Stomach (tissue), 9 donors: ENCODE data around the gene NUTF2. TPM values are rescaled to one million over a fixed set of nuclear protein-coding genes. Genes with fewer than 3 reads are reported as not detected.
"Not testable (repeated sequence)": the region's sequence is repeated elsewhere in the genome, so short reads cannot be mapped to it uniquely, and the experiment has no call there.

ENCODE experiments used
- DNase-seq, 2 donors: peaks; one replicate each; pipeline versions ENCODE4 v3.0.0 to v3.0.0-alpha.2; 2013 to 2019
- H3K27ac ChIP-seq, 5 donors: fragments of 200-600 bp in 4 of 5; sonication (generic) in 4 of 5; one replicate each; pipeline ENCODE4 v1.5.1; 2013 to 2019; ENCODE audit warnings: mild to moderate bottlenecking in 1 of 5, moderate library complexity in 1 of 5
- H3K27me3 ChIP-seq, 3 donors: fragments of 200-600 bp; sonication (generic); one replicate each; pipeline ENCODE4 v1.5.1; 2017 to 2019; ENCODE audit warnings: mixed run types in 1 of 3
- H3K36me3 ChIP-seq, 4 donors: fragments of 200-600 bp; sonication (generic); 1 replicate in 3 of 4; 2 replicates in 1 of 4; pipeline ENCODE4 v1.5.1; 2016 to 2019
- H3K4me1 ChIP-seq, 4 donors: fragments of 200-600 bp; sonication (generic); one replicate each; pipeline ENCODE4 v1.5.1; 2016 to 2019
- H3K4me3 ChIP-seq, 4 donors: fragments of 200-600 bp; sonication (generic) in 3 of 4; one replicate each; pipeline ENCODE4 v1.5.1; 2016 to 2019; ENCODE audit warnings: mild to moderate bottlenecking in 1 of 4
- H3K9me3 ChIP-seq, 4 donors: fragments of 200-600 bp; sonication (generic); one replicate each; pipeline ENCODE4 v1.5.1; 2016 to 2019
- EP300 ChIP-seq: sonication (generic); formaldehyde crosslinking; IDR thresholded peaks from one replicate; pipeline ENCODE4 v1.6.1; 2017; ENCODE audit warnings: antibody characterized with exemption
- POLR2A ChIP-seq, 4 donors: fragments of 450-650 bp; IDR thresholded peaks; one replicate each; pipeline ENCODE4 v1.6.1; 2016; ENCODE audit warnings: antibody characterized with exemption in 4 of 4, control low read depth in 2 of 4, mild to moderate bottlenecking in 1 of 4, moderate library complexity in 1 of 4
- POLR2AphosphoS5 ChIP-seq, 3 donors: sonication (generic); formaldehyde crosslinking; IDR thresholded peaks; one replicate each; pipeline ENCODE4 v1.6.1; 2016; ENCODE audit warnings: antibody characterized with exemption in 3 of 3
- WGBS, 5 donors: extraction: QIAGEN DNeasy Blood & Tissue Kit in 3 of 5; methylation state at CpG; one replicate each; pipeline versions ENCODE4 v1.1.5 to v1.1.7; 2013 to 2018; 5-methylcytosine and 5-hydroxymethylcytosine counted together
- intact Hi-C: fragments of 100-400 bp; cut with DNase I; formaldehyde crosslinking; loops from one replicate; pipeline ENCODE4 v1.15.1; 2023; ENCODE audit warnings: low total_unique reads
- polyA plus RNA-seq, 3 donors: library from polyadenylated mRNA; stranded (reverse); fragments of 200-250 nt; gene quantifications; one replicate each; pipeline ENCODE4 v1.2.3, GENCODE V29; 2013
- total RNA-seq, 5 donors: library from RNA; depleted of rRNA; stranded (reverse); fragments of >200 nt; gene quantifications; one replicate each; pipeline versions ENCODE4 v1.1.0 to v1.2.3, GENCODE V29; 2014 to 2016
- TF ChIP-seq, protein P1 (sequence below), 7 experiments: fragments of 450-650 bp in 4 of 7; fragments of 200-600 bp in 3 of 7; sonication (generic) in 3 of 7; IDR thresholded peaks; one replicate each; pipeline ENCODE4 v1.5.1; 2016 to 2019; ENCODE audit warnings: antibody characterized with exemption in 7 of 7, control low read depth in 2 of 7, mild to moderate bottlenecking in 1 of 7
- donor health status: healthy with polysubstance abuse.
- donor health status: Bipolar disorder and iron deficiency.
- donor health status: healthy.

The NUTF2 gene
- total and polyA plus RNA-seq, 8 donors = 9.3 to 125 (median 60.5) TPM

DNA sequence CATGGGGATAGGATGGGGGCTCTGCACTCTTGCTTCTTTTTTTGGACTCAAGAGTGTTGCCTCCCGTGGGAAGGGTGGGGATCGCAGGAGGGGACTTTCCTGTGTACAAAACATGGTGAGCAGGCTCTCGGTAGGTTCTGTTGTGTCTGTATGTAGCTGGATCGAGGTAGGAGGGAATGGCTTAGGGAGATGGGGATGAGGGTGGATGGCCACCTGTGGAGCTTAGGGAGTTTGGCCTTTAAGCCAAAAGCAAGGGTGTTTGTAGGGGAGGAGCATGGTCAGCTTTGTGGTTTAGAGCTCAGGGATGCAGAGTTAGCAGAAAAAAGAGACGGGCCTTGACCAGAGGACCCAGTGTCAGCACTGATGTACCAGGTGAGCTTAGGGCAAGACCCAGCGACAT is 15.1 kb downstream of the NUTF2 start:
- H3K9me3 ChIP-seq = no peaks in the 10 kb centered on the region
- 80 to 89% (median 89%) methylated on average over 6 of the region's 6 CpGs for WGBS, 5 donors
- H3K4me1 ChIP-seq = peaks cover 41 to 68% (median 50%) of the 10 kb centered on the region in 4 donors
- H3K27ac ChIP-seq = peak overlapping the region in 3 of 5 donors; percentile 72 to 78 (median 77)
- TF ChIP-seq POLR2A (IDR thresholded peaks at IDR 0.05) (no peak), POLR2AphosphoS5 (IDR thresholded peaks at IDR 0.05) (no peak), EP300 (no peak)
- TF ChIP-seq, protein P1, sequence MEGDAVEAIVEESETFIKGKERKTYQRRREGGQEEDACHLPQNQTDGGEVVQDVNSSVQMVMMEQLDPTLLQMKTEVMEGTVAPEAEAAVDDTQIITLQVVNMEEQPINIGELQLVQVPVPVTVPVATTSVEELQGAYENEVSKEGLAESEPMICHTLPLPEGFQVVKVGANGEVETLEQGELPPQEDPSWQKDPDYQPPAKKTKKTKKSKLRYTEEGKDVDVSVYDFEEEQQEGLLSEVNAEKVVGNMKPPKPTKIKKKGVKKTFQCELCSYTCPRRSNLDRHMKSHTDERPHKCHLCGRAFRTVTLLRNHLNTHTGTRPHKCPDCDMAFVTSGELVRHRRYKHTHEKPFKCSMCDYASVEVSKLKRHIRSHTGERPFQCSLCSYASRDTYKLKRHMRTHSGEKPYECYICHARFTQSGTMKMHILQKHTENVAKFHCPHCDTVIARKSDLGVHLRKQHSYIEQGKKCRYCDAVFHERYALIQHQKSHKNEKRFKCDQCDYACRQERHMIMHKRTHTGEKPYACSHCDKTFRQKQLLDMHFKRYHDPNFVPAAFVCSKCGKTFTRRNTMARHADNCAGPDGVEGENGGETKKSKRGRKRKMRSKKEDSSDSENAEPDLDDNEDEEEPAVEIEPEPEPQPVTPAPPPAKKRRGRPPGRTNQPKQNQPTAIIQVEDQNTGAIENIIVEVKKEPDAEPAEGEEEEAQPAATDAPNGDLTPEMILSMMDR (IDR thresholded peaks at IDR 0.05) = no peak
- no peaks in the 10 kb centered on the region for H3K27me3 ChIP-seq
- no peak for DNase-seq
- intact Hi-C loops = no loop called here
- H3K36me3 ChIP-seq = peaks cover 14 to 31% (median 27%) of the 10 kb centered on the region in 4 donors
- H3K4me3 ChIP-seq = no peak overlapping the region

DNA sequence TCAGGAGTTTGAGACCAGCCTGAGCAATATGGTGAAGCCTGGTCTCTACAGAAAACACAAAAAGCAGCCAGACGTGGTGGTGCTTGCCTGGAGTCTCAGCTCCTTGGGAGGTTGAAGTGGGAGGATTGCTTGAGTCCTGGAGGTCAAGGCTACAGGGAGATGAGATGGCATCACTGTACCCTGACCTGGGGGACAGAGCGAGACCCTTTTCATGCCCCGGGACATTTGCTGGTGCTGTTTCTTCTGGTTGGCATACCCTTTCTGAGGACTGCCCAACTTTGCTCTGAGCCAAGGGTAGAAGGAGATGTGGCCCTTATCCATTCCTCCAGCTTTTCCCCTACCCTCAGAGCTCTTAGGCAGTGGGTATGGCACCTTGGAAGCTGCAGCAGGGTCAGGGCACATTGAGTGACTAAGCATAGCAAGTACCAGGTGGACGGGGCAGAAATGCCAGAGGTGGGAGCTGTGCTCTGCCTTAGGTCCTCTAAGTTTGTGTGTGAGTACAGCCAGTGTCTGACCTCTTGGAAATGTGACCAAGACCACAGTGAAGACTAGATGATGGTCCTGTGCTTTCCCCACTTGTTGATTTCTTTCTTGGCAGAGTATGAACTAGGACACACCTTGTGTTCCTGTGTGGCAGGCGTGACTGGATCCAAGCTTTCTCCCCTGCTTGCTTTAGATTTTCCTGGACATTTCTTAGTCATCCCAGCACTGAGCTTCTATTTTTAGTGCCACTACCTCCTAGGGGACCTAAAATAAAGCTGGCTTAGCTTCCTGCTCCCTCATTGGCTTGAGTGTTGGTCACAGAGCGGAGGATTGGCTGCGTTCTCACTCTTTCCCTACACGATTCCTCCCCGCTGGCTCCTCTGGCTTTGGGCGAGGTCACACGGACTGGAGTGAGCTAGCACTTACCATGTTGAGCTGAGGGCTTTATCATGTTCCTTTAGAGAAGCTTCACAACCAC is 16.2 kb downstream of the NUTF2 start:
- WGBS, 5 donors = 66 to 78% (median 74%) methylated on average over 11 of the region's 11 CpGs
- peaks cover 20 to 41% (median 37%) of the 10 kb centered on the region in 4 donors for H3K36me3 ChIP-seq
- no peaks in the 10 kb centered on the region for H3K9me3 ChIP-seq
- intact Hi-C loops = no loop called here
- peak in 1 of 3 donors; percentile 61 for TF ChIP-seq POLR2AphosphoS5 (IDR thresholded peaks at IDR 0.05)
- no peak for TF ChIP-seq EP300
- H3K27ac ChIP-seq = peak overlapping the region; percentile 49 to 78 (median 72)
- peaks cover 30 to 58% (median 39%) of the 10 kb centered on the region in 4 donors for H3K4me1 ChIP-seq
- H3K4me3 ChIP-seq = no peak overlapping the region
- no peaks in the 10 kb centered on the region for H3K27me3 ChIP-seq
- peak; percentile 37 to 53 for DNase-seq

- H3K4me1 ChIP-seq = peaks cover 25 to 46% (median 31%) of the 10 kb centered on the region in 4 donors
- H3K4me3 ChIP-seq, intact Hi-C loops, DNase-seq, H3K9me3 ChIP-seq, H3K27me3 ChIP-seq: not testable (repeated sequence)
- 84 to 99% (median 96%) methylated on average over 5 to 6 of the region's 6 CpGs for WGBS, 5 donors
- peaks cover 31 to 53% (median 49%) of the 10 kb centered on the region in 4 donors for H3K36me3 ChIP-seq
- peak overlapping the region; percentile 49 to 78 (median 72) for H3K27ac ChIP-seq
Observed at GRCh38 chr16:67864044-67864443, 17.3 kb downstream of the NUTF2 start.

DNA sequence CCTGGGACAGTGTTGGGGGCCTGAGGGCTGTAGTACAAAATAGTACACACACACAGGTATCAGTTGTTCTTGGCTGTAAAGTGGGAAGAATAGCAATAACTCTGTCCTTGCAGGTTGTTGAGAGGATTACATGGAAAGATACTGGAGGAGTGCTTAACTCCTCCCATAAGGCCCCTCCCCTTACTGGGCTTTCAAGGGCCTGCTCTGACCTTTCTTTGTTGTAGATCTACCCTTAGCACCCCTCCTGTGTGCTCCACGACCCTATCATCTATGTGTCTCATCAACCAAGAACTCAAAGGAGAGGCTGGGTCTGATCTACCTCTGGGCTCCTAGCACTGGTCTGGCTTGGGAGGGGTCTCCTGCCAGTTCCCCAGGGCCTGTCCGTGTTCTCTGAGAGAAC is 17.9 kb downstream of the NUTF2 start:
- Histone ChIP-seq H3K27ac (no peak overlapping the region), H3K36me3 (peaks cover 34 to 58% (median 54%) of the 10 kb centered on the region in 4 donors), H3K4me1 (peaks cover 25 to 44% (median 31%) of the 10 kb centered on the region in 4 donors), H3K9me3 (no peaks in the 10 kb centered on the region), H3K4me3 (no peak overlapping the region), H3K27me3 (no peaks in the 10 kb centered on the region)
- intact Hi-C loops = no loop called here
- 80 to 91% (median 87%) methylated on average over 2 of the region's 2 CpGs for WGBS, 5 donors
- no peak for TF ChIP-seq EP300
- no peak for TF ChIP-seq POLR2AphosphoS5 (IDR thresholded peaks at IDR 0.05)
- TF ChIP-seq, protein P1 (IDR thresholded peaks at IDR 0.05) = no peak
- TF ChIP-seq POLR2A (IDR thresholded peaks at IDR 0.05) = no peak
- no peak for DNase-seq

DNA sequence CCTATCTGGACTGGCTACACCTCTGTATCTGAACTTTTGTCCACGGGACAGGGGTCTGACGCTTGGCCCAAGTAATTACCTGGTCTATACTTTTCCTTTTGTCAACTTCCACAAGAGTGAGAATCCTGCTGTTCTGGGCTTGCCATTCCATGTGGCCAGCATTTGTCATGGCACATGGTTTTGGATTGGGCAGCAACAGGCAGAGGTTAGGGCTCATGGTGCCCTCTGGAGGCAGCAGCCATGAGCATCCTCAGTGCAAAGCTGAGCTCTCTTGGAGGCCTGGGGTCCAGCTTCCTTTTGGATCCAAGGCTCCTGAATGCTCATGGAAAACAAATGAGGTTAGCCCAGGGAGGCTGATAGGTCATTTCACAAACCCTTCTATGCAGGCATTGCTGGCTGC is 18.6 kb downstream of the NUTF2 start:
- Histone ChIP-seq H3K27ac (no peak overlapping the region), H3K36me3 (peaks cover 39 to 64% (median 60%) of the 10 kb centered on the region in 4 donors), H3K4me3 (no peak overlapping the region), H3K4me1 (peaks cover 25 to 38% (median 29%) of the 10 kb centered on the region in 4 donors), H3K27me3 (no peaks in the 10 kb centered on the region), H3K9me3 (no peaks in the 10 kb centered on the region)
- 92 to 97% (median 96%) methylated on average over 2 of the region's 2 CpGs for WGBS, 5 donors
- DNase-seq = peak; percentile 34 to 55
- TF ChIP-seq POLR2A (IDR thresholded peaks at IDR 0.05) (no peak), POLR2AphosphoS5 (IDR thresholded peaks at IDR 0.05) (no peak), EP300 (no peak)
- TF ChIP-seq, protein P1 (IDR thresholded peaks at IDR 0.05) = peak in 1 of 7 experiments; percentile 10
- intact Hi-C loops = no loop called here
